ENCODE measurements around the gene ANAPC15. TPM values are rescaled to one million over a fixed set of nuclear protein-coding genes. Genes with fewer than 3 reads are reported as not detected.
A peak's percentile ranks its signal among the peaks of the same experiment; 100 is the strongest.

ANAPC15 gene
- total RNA-seq, 1 experiment from 2014 or later: 75.4 TPM

DNA sequence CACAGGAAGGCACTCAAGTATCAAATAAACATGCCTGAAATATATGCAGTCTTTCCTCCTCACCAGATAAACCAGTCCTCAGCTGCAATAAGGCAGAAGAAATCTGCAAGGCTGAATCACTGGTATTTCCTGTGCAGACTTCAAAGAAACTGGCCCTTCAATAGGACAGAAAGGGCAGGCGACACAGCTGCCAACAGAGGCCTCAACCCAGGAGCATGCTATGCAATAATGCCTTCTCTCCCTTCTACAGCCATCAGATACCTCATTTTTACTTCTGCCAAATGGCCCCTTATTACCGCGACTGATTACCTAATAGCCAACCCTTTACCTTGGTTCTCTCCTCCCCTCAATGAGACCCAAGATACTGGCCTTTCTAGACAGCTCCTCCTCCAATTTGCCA lies 40.1 kb downstream of the ANAPC15 start:
- Mint-ChIP-seq H3K9me3 (no peaks in the 10 kb centered on the region), H3K4me1 (peaks cover 45% of the 10 kb centered on the region), H3K4me3 (no peak overlapping the region), H3K27ac (peak overlapping the region; percentile 79), H3K36me3 (peaks cover 15% of the 10 kb centered on the region), H3K27me3 (ENCODE audit: low read depth) (no peaks in the 10 kb centered on the region)
- no peak for ATAC-seq
- no peak for DNase-seq (ENCODE audit: low spot score)
- ChIA-PET POLR2A (interaction anchor here (0.6 kb wide), 1 partner anchor 112 kb away, joined by 3 read pairs; no protein-coding TSS in a partner anchor), CTCF (interaction anchor here (0.7 to 5.1 kb wide), 4 partner anchors 13 to 47 kb away, joined by 3 to 28 read pairs (median 4); no protein-coding TSS in a partner anchor)
- TF ChIP-seq, protein P1, sequence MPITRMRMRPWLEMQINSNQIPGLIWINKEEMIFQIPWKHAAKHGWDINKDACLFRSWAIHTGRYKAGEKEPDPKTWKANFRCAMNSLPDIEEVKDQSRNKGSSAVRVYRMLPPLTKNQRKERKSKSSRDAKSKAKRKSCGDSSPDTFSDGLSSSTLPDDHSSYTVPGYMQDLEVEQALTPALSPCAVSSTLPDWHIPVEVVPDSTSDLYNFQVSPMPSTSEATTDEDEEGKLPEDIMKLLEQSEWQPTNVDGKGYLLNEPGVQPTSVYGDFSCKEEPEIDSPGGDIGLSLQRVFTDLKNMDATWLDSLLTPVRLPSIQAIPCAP (CRISPR knock-in tag; IDR thresholded peaks at IDR 0.05): no peak
- no peak for TF ChIP-seq ZNF121 (CRISPR knock-in tag; IDR thresholded peaks at IDR 0.05)
- no peak for TF ChIP-seq ZNF671 (CRISPR knock-in tag; IDR thresholded peaks at IDR 0.05)
- TF ChIP-seq HMGA2 (CRISPR knock-in tag; IDR thresholded peaks at IDR 0.05): no peak
- TF ChIP-seq CREB1 (CRISPR knock-in tag; IDR thresholded peaks at IDR 0.05): no peak
- TF ChIP-seq NFE2L1 (CRISPR knock-in tag; IDR thresholded peaks at IDR 0.05): no peak
- TF ChIP-seq, protein P2, sequence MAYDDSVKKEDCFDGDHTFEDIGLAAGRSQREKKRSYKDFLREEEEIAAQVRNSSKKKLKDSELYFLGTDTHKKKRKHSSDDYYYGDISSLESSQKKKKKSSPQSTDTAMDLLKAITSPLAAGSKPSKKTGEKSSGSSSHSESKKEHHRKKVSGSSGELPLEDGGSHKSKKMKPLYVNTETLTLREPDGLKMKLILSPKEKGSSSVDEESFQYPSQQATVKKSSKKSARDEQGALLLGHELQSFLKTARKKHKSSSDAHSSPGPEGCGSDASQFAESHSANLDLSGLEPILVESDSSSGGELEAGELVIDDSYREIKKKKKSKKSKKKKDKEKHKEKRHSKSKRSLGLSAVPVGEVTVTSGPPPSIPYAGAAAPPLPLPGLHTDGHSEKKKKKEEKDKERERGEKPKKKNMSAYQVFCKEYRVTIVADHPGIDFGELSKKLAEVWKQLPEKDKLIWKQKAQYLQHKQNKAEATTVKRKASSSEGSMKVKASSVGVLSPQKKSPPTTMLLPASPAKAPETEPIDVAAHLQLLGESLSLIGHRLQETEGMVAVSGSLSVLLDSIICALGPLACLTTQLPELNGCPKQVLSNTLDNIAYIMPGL (CRISPR knock-in tag; IDR thresholded peaks at IDR 0.05): no peak
- TF ChIP-seq, protein P3, sequence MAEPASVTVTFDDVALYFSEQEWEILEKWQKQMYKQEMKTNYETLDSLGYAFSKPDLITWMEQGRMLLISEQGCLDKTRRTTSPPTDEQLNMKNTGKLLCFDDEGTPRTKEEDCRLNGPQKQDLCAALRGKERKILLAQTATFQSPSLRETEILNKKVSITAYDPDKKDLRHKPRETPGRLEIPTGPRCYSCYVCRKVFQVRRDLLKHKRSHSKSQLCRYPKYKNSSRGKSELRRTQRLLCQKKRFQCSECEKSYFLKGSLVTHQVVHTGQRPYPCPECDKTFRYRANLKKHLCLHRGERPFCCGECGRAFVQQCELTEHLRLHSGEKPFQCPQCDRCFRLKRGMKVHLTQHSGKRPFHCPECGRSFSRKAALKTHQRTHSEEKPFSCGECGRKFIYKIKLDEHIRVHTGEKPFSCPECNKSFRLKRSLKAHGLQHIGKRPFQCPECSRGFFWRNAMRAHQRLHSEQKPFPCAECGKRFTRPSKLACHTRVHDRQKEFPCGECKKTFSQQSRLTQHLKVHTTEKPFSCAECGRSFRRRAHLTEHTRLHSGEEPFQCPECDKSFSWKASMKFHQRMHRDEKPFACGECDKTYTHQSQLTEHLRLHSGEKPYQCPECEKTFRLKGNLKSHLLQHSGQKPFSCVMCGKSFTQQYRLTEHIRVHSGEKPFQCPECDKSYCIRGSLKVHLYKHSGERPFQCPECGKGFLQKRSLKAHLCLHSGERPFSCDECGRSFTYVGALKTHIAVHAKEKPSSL (CRISPR knock-in tag; conservative IDR thresholded peaks at IDR 0.05): no peak
- no peak for TF ChIP-seq GTF2I (CRISPR knock-in tag; conservative IDR thresholded peaks at IDR 0.05)
- TF ChIP-seq NR2C2 (CRISPR knock-in tag; IDR thresholded peaks at IDR 0.05): no peak
- TF ChIP-seq ZNF219 (CRISPR knock-in tag; IDR thresholded peaks at IDR 0.05; ENCODE audit: borderline replicate concordance): no peak
- TF ChIP-seq, protein P4, sequence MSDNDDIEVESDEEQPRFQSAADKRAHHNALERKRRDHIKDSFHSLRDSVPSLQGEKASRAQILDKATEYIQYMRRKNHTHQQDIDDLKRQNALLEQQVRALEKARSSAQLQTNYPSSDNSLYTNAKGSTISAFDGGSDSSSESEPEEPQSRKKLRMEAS (CRISPR knock-in tag; IDR thresholded peaks at IDR 0.05): no peak
- TF ChIP-seq, protein P5, sequence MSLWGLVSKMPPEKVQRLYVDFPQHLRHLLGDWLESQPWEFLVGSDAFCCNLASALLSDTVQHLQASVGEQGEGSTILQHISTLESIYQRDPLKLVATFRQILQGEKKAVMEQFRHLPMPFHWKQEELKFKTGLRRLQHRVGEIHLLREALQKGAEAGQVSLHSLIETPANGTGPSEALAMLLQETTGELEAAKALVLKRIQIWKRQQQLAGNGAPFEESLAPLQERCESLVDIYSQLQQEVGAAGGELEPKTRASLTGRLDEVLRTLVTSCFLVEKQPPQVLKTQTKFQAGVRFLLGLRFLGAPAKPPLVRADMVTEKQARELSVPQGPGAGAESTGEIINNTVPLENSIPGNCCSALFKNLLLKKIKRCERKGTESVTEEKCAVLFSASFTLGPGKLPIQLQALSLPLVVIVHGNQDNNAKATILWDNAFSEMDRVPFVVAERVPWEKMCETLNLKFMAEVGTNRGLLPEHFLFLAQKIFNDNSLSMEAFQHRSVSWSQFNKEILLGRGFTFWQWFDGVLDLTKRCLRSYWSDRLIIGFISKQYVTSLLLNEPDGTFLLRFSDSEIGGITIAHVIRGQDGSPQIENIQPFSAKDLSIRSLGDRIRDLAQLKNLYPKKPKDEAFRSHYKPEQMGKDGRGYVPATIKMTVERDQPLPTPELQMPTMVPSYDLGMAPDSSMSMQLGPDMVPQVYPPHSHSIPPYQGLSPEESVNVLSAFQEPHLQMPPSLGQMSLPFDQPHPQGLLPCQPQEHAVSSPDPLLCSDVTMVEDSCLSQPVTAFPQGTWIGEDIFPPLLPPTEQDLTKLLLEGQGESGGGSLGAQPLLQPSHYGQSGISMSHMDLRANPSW (CRISPR knock-in tag; conservative IDR thresholded peaks at IDR 0.05; ENCODE audit: low read depth): no peak
- TF ChIP-seq, protein P6, sequence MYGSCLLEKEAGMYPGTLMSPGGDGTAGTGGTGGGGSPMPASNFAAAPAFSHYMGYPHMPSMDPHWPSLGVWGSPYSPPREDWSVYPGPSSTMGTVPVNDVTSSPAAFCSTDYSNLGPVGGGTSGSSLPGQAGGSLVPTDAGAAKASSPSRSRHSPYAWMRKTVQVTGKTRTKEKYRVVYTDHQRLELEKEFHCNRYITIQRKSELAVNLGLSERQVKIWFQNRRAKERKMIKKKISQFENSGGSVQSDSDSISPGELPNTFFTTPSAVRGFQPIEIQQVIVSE (CRISPR knock-in tag; IDR thresholded peaks at IDR 0.05; ENCODE audit: borderline replicate concordance): no peak

DNA sequence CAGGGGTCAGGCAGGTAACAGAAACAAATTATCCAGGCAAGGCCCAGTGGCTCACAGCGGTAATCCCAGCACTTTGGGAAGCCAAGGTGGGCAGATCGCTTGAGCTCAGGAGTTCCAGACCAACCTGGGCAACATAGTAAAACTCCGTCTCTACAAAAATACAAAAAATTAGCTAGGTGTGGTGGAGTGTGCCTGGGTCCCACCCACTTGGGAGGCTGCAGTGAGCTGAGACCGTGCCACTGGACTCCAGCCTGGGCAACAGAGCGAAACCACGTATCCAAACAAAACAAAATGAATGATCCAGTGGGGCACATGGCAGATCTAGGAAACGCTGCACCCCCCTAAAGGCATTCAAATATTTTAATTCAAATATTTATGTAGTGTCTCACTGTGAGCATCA lies 42.0 kb downstream of the ANAPC15 start:
- H3K27ac Mint-ChIP-seq: peak overlapping the region; percentile 73
- H3K4me1 Mint-ChIP-seq: peaks cover 40% of the 10 kb centered on the region
- POLR2A ChIA-PET: interaction anchor here (0.6 kb wide), 1 partner anchor 26 kb away, joined by 3 read pairs; no protein-coding TSS in a partner anchor
- no peak overlapping the region for H3K4me3 Mint-ChIP-seq
- no peaks in the 10 kb centered on the region for H3K9me3 Mint-ChIP-seq
- CTCF ChIA-PET: interaction anchor here (1.5 to 5.1 kb wide), 2 partner anchors 21 to 46 kb away, joined by 5 to 28 read pairs; no protein-coding TSS in a partner anchor
- no peak for DNase-seq (ENCODE audit: low spot score)
- no peaks in the 10 kb centered on the region for H3K27me3 Mint-ChIP-seq (ENCODE audit: low read depth)
- no peak for ATAC-seq
- H3K36me3 Mint-ChIP-seq: peaks cover 11% of the 10 kb centered on the region
- TF ChIP-seq, protein P7, sequence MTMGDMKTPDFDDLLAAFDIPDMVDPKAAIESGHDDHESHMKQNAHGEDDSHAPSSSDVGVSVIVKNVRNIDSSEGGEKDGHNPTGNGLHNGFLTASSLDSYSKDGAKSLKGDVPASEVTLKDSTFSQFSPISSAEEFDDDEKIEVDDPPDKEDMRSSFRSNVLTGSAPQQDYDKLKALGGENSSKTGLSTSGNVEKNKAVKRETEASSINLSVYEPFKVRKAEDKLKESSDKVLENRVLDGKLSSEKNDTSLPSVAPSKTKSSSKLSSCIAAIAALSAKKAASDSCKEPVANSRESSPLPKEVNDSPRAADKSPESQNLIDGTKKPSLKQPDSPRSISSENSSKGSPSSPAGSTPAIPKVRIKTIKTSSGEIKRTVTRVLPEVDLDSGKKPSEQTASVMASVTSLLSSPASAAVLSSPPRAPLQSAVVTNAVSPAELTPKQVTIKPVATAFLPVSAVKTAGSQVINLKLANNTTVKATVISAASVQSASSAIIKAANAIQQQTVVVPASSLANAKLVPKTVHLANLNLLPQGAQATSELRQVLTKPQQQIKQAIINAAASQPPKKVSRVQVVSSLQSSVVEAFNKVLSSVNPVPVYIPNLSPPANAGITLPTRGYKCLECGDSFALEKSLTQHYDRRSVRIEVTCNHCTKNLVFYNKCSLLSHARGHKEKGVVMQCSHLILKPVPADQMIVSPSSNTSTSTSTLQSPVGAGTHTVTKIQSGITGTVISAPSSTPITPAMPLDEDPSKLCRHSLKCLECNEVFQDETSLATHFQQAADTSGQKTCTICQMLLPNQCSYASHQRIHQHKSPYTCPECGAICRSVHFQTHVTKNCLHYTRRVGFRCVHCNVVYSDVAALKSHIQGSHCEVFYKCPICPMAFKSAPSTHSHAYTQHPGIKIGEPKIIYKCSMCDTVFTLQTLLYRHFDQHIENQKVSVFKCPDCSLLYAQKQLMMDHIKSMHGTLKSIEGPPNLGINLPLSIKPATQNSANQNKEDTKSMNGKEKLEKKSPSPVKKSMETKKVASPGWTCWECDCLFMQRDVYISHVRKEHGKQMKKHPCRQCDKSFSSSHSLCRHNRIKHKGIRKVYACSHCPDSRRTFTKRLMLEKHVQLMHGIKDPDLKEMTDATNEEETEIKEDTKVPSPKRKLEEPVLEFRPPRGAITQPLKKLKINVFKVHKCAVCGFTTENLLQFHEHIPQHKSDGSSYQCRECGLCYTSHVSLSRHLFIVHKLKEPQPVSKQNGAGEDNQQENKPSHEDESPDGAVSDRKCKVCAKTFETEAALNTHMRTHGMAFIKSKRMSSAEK (CRISPR knock-in tag; IDR thresholded peaks at IDR 0.05; ENCODE audit: borderline replicate concordance): no peak
- no peak for TF ChIP-seq ZNF423 (CRISPR knock-in tag; IDR thresholded peaks at IDR 0.05)
- TF ChIP-seq, protein P8, sequence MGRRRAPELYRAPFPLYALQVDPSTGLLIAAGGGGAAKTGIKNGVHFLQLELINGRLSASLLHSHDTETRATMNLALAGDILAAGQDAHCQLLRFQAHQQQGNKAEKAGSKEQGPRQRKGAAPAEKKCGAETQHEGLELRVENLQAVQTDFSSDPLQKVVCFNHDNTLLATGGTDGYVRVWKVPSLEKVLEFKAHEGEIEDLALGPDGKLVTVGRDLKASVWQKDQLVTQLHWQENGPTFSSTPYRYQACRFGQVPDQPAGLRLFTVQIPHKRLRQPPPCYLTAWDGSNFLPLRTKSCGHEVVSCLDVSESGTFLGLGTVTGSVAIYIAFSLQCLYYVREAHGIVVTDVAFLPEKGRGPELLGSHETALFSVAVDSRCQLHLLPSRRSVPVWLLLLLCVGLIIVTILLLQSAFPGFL (CRISPR knock-in tag; IDR thresholded peaks at IDR 0.05; ENCODE audit: borderline replicate concordance): no peak
- no peak for TF ChIP-seq SMAD4 (CRISPR knock-in tag; IDR thresholded peaks at IDR 0.05)
- TF ChIP-seq KAT7 (CRISPR knock-in tag; IDR thresholded peaks at IDR 0.05; ENCODE audit: borderline replicate concordance): no peak
- no peak for TF ChIP-seq ZNF219 (CRISPR knock-in tag; IDR thresholded peaks at IDR 0.05; ENCODE audit: borderline replicate concordance)
- TF ChIP-seq TP53 (CRISPR knock-in tag; IDR thresholded peaks at IDR 0.05): no peak
- TF ChIP-seq FOXK1 (CRISPR knock-in tag; IDR thresholded peaks at IDR 0.05): no peak
- TF ChIP-seq TEAD1 (CRISPR knock-in tag; IDR thresholded peaks at IDR 0.05): no peak

Data from WTC11 (cell line).